T-helper 2 cell treated with Interferon-gamma antibody and Interleukin-4, amounts not matched to agents 100 ng/mL and 5 ng/mL, for 36 hours (primary cell): ENCODE results near the gene ORC6. TPM values are rescaled to one million over a fixed set of nuclear protein-coding genes. Genes with fewer than 3 reads are reported as not detected.

Experiments
- intact Hi-C: fragments of 100-400 bp; cut with micrococcal nuclease; formaldehyde crosslinking; loops from one replicate; pipeline ENCODE4 v1.15.1; 2023
- total RNA-seq: library from RNA; stranded (reverse); gene quantifications from 2 replicates; pipeline ENCODE4 v1.2.3, GENCODE V29; 2022

Gene ORC6
- total RNA-seq, 1 donor from 2014 or later: 46.2 TPM

GRCh38 chr16:46700048-46700447, 10.6 kb downstream of the ORC6 start:
- intact Hi-C loops: no loop called here

- intact Hi-C loops: no loop called here
These were observed 12.2 kb downstream of the ORC6 start for GRCh38 chr16:46701615-46702014.

- intact Hi-C loops: no loop called here
These were observed 12.6 kb downstream of the ORC6 start for GRCh38 chr16:46702030-46702429.

GRCh38 chr16:46706642-46707041, 17.2 kb downstream of the ORC6 start:
- intact Hi-C loops: no loop called here

GRCh38 chr16:46709469-46710005, 20.1 kb downstream of the ORC6 start:
- intact Hi-C loops: no loop called here

GRCh38 chr16:46711106-46712058, 21.9 kb downstream of the ORC6 start:
- intact Hi-C loops: no loop called here

GRCh38 chr16:46712911-46713310, 23.5 kb downstream of the ORC6 start:
- intact Hi-C loops: no loop called here

GRCh38 chr16:46713634-46714033, 24.2 kb downstream of the ORC6 start:
- intact Hi-C loops: no loop called here

GRCh38 chr16:46714797-46715591, 25.5 kb downstream of the ORC6 start:
- intact Hi-C loops: no loop called here

- intact Hi-C loops: no loop called here
These were observed 26.4 kb downstream of the ORC6 start for GRCh38 chr16:46715769-46716305.

- intact Hi-C loops: no loop called here
These were observed 28.2 kb downstream of the ORC6 start for GRCh38 chr16:46717692-46718091.

GRCh38 chr16:46718214-46718613, 28.8 kb downstream of the ORC6 start:
- intact Hi-C loops: no loop called here

- intact Hi-C loops: no loop called here
These were observed 30.1 kb downstream of the ORC6 start for GRCh38 chr16:46719528-46719927.

- intact Hi-C loops: no loop called here
These were observed 31.2 kb downstream of the ORC6 start for GRCh38 chr16:46720619-46721018.

- intact Hi-C loops: no loop called here
These were observed 32.4 kb downstream of the ORC6 start for GRCh38 chr16:46721885-46722284.

GRCh38 chr16:46727184-46727583, 37.7 kb downstream of the ORC6 start:
- intact Hi-C loops: no loop called here

GRCh38 chr16:46727630-46728029, 38.2 kb downstream of the ORC6 start:
- intact Hi-C loops: no loop called here

- intact Hi-C loops: no loop called here
These were observed 39.3 kb downstream of the ORC6 start for GRCh38 chr16:46728806-46729205.

- intact Hi-C loops: no loop called here
These were observed 40.0 kb downstream of the ORC6 start for GRCh38 chr16:46729326-46729995.

- intact Hi-C loops: no loop called here
These were observed 40.7 kb downstream of the ORC6 start for GRCh38 chr16:46730126-46730525.
